Kidney epithelial cell (primary cell): ENCODE measurements around the gene ADAP1. TPM values are rescaled to one million over a fixed set of nuclear protein-coding genes. Genes with fewer than 3 reads are reported as not detected.
"Not testable (repeated sequence)": the region's sequence is repeated elsewhere in the genome, so short reads cannot be mapped to it uniquely, and the experiment has no call there.

Experiments
- DNase-seq: peaks from one replicate; pipeline ENCODE4 v3.0.0-alpha.2; 2010; ENCODE audit warnings: low read depth
- H3K27me3 ChIP-seq: 2 replicates; pipeline ENCODE4 v1.6.0; 2011; ENCODE audit warnings: low read length; ENCODE audit not compliant: control insufficient read depth, insufficient read depth
- H3K36me3 ChIP-seq: 2 replicates; pipeline ENCODE4 v1.5.1; 2011; ENCODE audit warnings: low read length; ENCODE audit not compliant: control insufficient read depth, insufficient read depth
- H3K4me3 ChIP-seq: 2 replicates; pipeline ENCODE4 v1.5.1; 2011; ENCODE audit warnings: low read depth, mild to moderate bottlenecking, control low read depth, low read length
- CTCF ChIP-seq: IDR thresholded peaks from 2 replicates; pipeline ENCODE4 v1.5.1; 2011; ENCODE audit warnings: mild to moderate bottlenecking, moderate library complexity, low read length, control low read depth, inconsistent platforms; ENCODE audit not compliant: insufficient read depth, poor library complexity, severe bottlenecking
- total RNA-seq: library from RNA; depleted of rRNA; stranded (reverse); fragments of >200 nt; gene quantifications from 2 replicates; pipeline ENCODE4 v1.2.3, GENCODE V29; 2015

ADAP1 gene
- total RNA-seq, 1 donor from 2014 or later, result 14.3 TPM

- H3K27me3 ChIP-seq, result no peaks in the 10 kb centered on the region
- no peak for TF ChIP-seq CTCF
- H3K36me3 ChIP-seq, result peaks cover 2% of the 10 kb centered on the region
- no peak overlapping the region for H3K4me3 ChIP-seq
- no peak for DNase-seq
Observed at GRCh38 chr7:875476-876076, 78.9 kb downstream of the ADAP1 start.

GRCh38 chr7:875051-875450, 79.4 kb downstream of the ADAP1 start:
- Histone ChIP-seq H3K4me3 (no peak overlapping the region), H3K27me3 (no peaks in the 10 kb centered on the region), H3K36me3 (peaks cover 2% of the 10 kb centered on the region)
- no peak for TF ChIP-seq CTCF
- no peak for DNase-seq

- H3K36me3 ChIP-seq, result peaks cover 2% of the 10 kb centered on the region
- DNase-seq, result no peak
- H3K4me3 ChIP-seq, result no peak overlapping the region
- TF ChIP-seq CTCF, result no peak
- no peaks in the 10 kb centered on the region for H3K27me3 ChIP-seq
Observed at GRCh38 chr7:874031-874749, 80.3 kb downstream of the ADAP1 start.

GRCh38 chr7:873367-874002, 81.0 kb downstream of the ADAP1 start:
- DNase-seq, result peak; percentile 38
- no peak overlapping the region for H3K4me3 ChIP-seq
- peaks cover 2% of the 10 kb centered on the region for H3K36me3 ChIP-seq

GRCh38 chr7:872685-873084, 81.8 kb downstream of the ADAP1 start:
- DNase-seq, H3K36me3 ChIP-seq, H3K4me3 ChIP-seq, H3K27me3 ChIP-seq: not testable (repeated sequence)

More at GRCh38 chr7:873367-874002, 81.0 kb downstream of the ADAP1 start:
- TF ChIP-seq CTCF, result peak; percentile 97
- no peaks in the 10 kb centered on the region for H3K27me3 ChIP-seq

GRCh38 chr7:871900-872537, 82.5 kb downstream of the ADAP1 start:
- H3K27me3 ChIP-seq, result no peaks in the 10 kb centered on the region
- H3K36me3 ChIP-seq, result peaks cover 6% of the 10 kb centered on the region
- no peak for DNase-seq
- no peak for TF ChIP-seq CTCF
- no peak overlapping the region for H3K4me3 ChIP-seq
